Testis (tissue), 2 donors: Measurements from ENCODE around the gene WAPL.

Source experiments
- POLR2A ChIP-seq: fragments of 450-650 bp; IDR thresholded peaks from one replicate; pipeline ENCODE4 v1.6.1; 2017; ENCODE audit warnings: antibody characterized with exemption, mild to moderate bottlenecking, moderate library complexity
- TF ChIP-seq, protein P1 (sequence below), 3 experiments: fragments of 450-650 bp in 2 of 3; fragments of 200-600 bp in 1 of 3; sonication (generic) in 1 of 3; IDR thresholded peaks; one replicate each; pipeline ENCODE4 v1.5.1; 2016 to 2019; ENCODE audit warnings: antibody characterized with exemption in 3 of 3, mild to moderate bottlenecking in 2 of 3, moderate library complexity in 1 of 3

DNA sequence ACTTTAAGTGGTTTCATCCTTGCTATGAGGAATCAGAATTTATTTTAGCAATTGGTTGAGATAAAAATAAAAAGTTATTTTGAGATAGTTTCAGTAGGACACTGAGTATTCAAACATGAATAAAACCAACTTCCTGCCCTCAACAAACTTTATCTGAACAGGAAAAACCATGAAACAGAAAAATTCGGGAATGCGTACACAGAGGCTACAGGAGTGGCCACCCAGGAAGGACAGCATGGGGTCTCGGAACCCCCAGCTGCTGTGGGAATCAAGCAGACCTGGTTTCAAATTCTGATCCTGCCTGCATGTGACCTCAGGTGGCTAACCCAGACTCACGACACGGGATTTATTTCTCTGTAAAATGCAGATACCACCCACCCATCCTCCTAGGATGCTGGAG lies 106.0 kb downstream of the WAPL start:
- TF ChIP-seq, protein P1, sequence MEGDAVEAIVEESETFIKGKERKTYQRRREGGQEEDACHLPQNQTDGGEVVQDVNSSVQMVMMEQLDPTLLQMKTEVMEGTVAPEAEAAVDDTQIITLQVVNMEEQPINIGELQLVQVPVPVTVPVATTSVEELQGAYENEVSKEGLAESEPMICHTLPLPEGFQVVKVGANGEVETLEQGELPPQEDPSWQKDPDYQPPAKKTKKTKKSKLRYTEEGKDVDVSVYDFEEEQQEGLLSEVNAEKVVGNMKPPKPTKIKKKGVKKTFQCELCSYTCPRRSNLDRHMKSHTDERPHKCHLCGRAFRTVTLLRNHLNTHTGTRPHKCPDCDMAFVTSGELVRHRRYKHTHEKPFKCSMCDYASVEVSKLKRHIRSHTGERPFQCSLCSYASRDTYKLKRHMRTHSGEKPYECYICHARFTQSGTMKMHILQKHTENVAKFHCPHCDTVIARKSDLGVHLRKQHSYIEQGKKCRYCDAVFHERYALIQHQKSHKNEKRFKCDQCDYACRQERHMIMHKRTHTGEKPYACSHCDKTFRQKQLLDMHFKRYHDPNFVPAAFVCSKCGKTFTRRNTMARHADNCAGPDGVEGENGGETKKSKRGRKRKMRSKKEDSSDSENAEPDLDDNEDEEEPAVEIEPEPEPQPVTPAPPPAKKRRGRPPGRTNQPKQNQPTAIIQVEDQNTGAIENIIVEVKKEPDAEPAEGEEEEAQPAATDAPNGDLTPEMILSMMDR (IDR thresholded peaks at IDR 0.05): no peak
- no peak for TF ChIP-seq POLR2A
